Measurements from ENCODE around the gene ECM1. TPM values are rescaled to one million over a fixed set of nuclear protein-coding genes. Genes with fewer than 3 reads are reported as not detected.

Gene ECM1
- total RNA-seq, 1 donor from 2014 or later: 5.1 TPM

DNA sequence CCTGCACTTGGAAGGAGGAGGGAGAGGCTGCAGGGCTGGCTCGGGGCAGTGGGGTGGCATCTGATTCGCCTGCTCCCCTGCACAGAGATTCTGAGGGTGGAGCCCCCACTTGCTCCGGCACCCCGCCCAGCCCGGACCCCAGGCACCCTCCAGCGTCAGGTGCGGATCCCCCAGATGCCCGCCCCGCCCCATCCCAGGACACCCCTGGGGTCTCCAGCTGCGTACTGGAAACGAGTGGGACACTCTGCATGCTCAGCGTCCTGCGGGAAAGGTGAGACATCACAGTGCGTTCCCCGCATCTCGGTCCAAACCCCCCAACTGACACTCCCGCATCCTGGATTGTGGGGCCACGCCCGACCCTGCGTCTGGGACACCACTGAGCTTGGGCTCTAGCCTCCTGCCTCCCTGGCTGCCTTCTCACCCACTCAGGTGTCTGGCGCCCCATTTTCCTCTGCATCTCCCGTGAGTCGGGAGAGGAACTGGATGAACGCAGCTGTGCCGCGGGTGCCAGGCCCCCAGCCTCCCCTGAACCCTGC, 49.2 kb downstream of the ECM1 start:
- DNase-seq (ENCODE audit: extremely low read depth, low read depth, low spot score): no peak

DNA sequence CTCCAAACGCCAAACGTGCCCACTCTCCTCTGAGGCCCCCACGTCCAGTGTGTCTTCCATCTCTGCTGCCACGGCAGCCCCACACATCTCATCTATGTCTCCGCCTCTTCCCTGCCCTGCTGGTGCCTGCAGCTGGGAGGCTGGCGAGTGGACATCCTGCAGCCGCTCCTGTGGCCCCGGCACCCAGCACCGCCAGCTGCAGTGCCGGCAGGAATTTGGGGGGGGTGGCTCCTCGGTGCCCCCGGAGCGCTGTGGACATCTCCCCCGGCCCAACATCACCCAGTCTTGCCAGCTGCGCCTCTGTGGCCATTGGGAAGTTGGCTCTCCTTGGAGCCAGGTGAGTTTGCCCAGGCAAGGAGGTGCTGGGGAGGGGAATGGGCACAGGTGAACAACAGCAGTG, 49.9 kb downstream of the ECM1 start:
- no peak for DNase-seq (ENCODE audit: extremely low read depth, low read depth, low spot score)

DNA sequence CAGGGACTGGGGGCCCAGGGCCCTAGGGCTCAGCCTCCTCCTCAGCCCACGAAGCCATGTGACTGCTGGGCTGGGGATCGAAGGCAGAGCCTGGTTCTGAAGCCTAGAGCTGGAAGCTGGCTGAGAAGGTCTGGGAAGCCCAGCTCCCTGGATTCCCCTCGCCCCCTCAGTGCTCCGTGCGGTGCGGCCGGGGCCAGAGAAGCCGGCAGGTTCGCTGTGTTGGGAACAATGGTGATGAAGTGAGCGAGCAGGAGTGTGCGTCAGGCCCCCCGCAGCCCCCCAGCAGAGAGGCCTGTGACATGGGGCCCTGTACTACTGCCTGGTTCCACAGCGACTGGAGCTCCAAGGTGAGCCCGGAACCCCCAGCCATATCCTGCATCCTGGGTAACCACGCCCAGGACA, 50.4 kb downstream of the ECM1 start:
- DNase-seq (ENCODE audit: extremely low read depth, low read depth, low spot score): no peak

DNA sequence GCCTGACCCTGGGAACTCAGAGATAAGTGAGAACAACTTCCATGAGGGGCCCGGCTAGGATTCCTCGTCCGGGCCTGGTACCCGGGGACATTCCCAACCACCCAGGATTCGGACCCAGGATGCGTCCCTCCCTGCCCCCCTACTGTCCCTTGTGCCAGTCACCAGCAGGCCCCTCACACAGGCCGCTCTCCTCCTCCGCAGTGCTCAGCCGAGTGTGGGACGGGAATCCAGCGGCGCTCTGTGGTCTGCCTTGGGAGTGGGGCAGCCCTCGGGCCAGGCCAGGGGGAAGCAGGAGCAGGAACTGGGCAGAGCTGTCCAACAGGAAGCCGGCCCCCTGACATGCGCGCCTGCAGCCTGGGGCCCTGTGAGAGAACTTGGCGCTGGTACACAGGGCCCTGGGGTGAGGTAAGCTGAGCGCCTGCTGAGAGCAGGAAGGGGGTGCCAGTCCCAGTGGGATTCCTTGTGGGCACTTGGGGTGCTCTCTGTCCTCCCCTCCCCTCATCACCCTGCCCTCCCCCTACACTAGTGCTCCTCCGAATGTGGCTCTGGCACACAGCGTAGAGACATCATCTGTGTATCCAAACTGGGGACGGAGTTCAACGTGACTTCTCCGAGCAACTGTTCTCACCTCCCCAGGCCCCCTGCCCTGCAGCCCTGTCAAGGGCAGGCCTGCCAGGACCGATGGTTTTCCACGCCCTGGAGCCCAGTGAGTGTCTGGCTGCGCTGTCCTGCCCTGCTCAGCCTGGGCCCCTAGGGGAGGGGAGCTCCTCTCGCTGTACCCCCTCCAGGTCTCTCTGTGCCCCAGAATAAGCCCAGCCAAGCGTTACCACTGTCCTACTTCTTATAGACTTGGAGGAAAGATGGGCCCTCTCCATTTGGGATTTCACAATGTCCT, 51.1 kb downstream of the ECM1 start:
- DNase-seq (ENCODE audit: extremely low read depth, low read depth, low spot score): no peak

DNA sequence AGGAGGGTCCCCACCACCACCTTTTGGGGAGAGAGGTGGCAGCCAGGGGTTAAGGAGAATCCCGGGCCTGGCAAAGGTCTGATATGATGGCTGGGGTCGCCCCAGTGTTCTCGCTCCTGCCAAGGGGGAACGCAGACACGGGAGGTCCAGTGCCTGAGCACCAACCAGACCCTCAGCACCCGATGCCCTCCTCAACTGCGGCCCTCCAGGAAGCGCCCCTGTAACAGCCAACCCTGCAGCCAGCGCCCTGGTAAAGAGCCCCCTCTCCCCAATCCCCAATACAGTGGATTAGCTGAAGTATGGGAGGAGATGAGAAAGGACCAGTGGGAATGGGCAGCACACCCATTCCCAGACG, 51.7 kb downstream of the ECM1 start:
- no peak for DNase-seq (ENCODE audit: extremely low read depth, low read depth, low spot score)

DNA sequence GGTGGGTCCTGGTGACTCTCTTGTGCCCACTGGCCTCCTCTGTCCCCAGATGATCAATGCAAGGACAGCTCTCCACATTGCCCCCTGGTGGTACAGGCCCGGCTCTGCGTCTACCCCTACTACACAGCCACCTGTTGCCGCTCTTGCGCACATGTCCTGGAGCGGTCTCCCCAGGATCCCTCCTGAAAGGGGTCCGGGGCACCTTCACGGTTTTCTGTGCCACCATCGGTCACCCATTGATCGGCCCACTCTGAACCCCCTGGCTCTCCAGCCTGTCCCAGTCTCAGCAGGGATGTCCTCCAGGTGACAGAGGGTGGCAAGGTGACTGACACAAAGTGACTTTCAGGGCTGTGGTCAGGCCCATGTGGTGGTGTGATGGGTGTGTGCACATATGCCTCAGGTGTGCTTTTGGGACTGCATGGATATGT, 52.1 kb downstream of the ECM1 start:
- DNase-seq (ENCODE audit: extremely low read depth, low read depth, low spot score): no peak

DNA sequence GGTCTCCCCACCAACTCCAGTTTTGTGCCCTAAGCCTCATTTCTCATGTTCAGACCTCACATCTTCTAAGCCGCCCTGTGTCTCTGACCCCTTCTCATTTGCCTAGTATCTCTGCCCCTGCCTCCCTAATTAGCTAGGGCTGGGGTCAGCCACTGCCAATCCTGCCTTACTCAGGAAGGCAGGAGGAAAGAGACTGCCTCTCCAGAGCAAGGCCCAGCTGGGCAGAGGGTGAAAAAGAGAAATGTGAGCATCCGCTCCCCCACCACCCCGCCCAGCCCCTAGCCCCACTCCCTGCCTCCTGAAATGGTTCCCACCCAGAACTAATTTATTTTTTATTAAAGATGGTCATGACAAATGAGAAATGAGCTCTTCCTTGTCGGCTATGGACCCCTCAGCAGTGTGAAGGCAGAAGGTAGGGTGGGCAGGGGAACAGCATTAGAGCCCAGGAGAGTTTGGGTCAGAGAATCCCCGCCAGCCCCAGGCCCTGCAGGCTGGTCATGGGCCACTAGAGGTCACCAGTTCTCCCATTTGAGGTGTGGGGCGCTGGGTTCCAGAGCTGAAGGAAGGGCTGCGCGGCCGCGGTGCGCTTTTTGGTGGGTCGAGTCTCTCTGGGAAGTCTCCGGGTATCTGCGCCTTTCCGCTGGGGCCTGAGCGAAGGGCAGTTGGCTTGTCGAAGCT, 52.8 kb downstream of the ECM1 start:
- no peak for DNase-seq (ENCODE audit: extremely low read depth, low read depth, low spot score)

DNA sequence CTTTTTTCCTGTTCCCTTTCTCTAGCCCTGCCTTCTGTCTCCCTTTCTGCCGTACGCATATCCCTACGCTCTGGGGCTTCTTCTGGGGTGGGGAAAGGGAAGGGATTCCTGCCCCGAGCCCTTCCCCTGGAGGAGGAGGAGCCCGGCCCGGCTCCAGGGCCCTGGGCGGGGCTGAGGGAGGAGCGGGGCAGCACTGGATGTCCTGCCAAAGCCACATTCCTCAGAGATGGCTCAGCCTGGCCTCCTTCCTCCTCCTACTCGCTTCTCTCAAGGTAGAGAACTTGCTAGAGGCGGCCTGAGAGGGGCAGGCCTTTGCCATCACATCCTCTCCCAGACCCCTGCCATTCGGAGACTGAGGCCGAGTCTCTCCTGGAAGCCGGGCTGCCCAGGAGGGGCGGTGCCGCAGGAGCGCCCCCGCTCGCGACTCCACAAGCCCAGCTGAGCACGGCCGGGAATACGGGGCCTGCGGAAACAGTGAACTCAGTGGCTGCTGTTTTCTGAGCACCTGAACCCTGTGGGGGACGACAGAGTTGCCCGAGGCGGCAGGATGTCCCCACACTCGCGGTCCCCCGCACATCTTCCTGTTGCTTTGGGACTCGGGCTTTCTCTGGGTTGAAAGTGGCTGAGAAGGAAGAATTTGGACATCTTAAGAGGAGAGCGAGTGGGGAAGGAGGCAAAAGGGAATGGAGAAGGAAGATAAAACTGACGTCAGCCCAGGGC, 53.5 kb downstream of the ECM1 start:
- DNase-seq (ENCODE audit: extremely low read depth, low read depth, low spot score): no peak

DNA sequence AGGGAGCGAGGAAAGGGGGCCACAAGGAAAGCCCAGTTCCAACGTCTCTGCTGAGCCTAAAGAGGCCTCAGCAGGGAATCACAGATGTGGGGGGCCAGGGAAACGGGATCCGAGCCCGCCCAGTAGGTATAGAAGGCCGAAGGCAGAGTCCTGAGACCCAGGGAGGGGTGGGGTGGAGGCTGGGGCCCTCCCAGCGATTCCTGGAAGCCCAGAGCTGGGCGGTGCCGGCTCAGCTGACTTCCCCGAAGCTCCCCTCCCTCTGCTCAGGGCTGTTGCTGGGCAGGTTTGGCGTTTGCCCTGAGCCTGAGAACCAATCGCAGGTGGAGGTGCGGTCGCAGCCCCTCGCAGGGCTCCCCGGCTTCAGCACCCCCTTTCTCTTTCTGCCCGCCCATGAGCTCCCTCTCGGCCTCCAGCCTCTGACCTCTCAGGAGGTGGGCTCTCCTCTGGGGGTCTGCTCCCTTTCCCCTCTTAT, 54.1 kb downstream of the ECM1 start:
- DNase-seq (ENCODE audit: extremely low read depth, low read depth, low spot score): no peak

DNA sequence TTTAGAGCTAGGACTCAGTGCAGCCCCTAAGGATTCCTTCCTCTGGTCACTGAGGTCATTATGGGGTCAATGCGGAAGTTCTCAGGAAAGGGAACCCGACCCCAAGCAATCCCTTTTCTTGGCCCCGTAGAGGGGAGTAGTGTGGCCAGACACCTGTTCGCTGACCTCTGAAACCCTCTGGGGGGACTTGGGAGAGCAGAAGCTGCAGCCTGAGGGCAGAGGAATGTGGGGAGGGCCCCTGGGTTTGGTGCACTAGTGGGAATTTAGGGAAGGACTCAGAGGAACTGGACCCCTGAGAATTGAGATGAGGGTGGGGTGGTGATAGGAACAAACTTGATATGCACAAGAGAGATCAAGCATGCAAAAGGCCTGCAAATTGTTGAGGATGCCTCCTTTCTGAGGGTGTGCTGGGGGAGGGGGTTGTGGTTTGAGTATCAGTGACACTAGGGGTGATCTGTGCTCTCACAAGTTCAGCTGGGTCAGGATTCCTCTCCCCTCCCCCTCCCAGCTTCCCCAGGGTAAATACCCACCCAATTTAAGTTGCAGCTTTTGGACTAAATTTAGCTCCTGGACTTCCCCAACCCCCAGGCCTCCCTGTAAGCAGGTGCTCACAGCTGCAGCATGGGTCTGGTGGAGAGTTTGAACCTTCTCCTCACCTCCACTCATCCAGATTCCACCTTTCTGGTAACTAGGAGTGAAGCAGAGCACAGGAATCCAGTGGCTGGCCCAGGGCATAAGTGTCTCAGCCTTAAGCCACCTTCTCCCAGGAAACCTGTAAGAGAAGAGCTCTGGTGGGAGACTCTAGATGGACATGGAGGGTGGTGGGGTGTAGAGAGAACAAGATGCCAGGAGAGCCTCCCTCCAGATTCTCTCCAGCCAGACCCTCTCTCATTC, 54.8 kb downstream of the ECM1 start:
- no peak for DNase-seq (ENCODE audit: extremely low read depth, low read depth, low spot score)

Other genes starting within 250 kb of the ECM1 start
- 136 and 151 TPM in 2 replicates for gene APH1A, start 239.1 kb upstream of the ECM1 start, total RNA-seq
- 67.9 and 145 TPM in 2 replicates for gene C1orf54, start 235.3 kb upstream of the ECM1 start, total RNA-seq
- gene CIART, start 225.6 kb upstream of the ECM1 start, total RNA-seq: 2.2 and 11.4 TPM in 2 replicates
- 42.3 and 48.4 TPM in 2 replicates for gene MRPS21, start 214.2 kb upstream of the ECM1 start, total RNA-seq
- 26.7 and 45.1 TPM in 2 replicates for gene PRPF3, start 186.6 kb upstream of the ECM1 start, total RNA-seq
- gene RPRD2, start 144.0 kb upstream of the ECM1 start, total RNA-seq: 12.6 and 17.6 TPM in 2 replicates
- gene TARS2, start 20.7 kb upstream of the ECM1 start, total RNA-seq: 12.9 and 14.2 TPM in 2 replicates
- gene FALEC, start 7.6 kb downstream of the ECM1 start, total RNA-seq: not detected in 2 replicates
- gene ADAMTSL4, start 41.3 kb downstream of the ECM1 start, total RNA-seq: 1.3 and 2.6 TPM in 2 replicates
- gene MCL1, start 71.5 kb downstream of the ECM1 start, total RNA-seq: 210 and 246 TPM in 2 replicates
- 152 and 244 TPM in 2 replicates for gene ENSA, start 121.5 kb downstream of the ECM1 start, total RNA-seq
- 20.4 and 41.5 TPM in 2 replicates for gene GOLPH3L, start 189.0 kb downstream of the ECM1 start, total RNA-seq
- gene HORMAD1, start 212.8 kb downstream of the ECM1 start, total RNA-seq: 0.47 TPM in 1 of 2 replicates, not detected in the other

Measured in glomerular endothelial cell (primary cell).